ENCODE measurements around the gene GLIS1.

DNA sequence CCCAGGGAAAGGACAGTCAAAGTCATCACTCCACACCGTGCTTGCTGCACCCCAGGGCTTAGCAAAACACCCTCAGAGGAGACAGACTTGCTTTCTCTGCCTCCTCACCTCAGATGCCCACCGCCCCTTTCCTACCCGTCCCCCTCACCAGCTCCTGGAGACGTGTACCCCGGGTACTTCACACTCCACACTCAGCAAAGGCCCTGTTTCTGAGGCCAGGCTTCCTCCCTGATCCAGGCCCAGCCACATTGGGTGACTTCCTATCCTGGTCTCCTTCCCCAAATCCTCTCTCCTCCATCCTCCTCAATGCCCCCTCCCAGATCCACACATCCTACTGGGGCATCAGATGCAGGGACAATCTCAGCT lies 163.0 kb downstream of the GLIS1 start:
- TF ChIP-seq CTCF (IDR thresholded peaks at IDR 0.05): no peak
- no peak for TF ChIP-seq POLR2A (IDR thresholded peaks at IDR 0.05)

All from vagina (tissue), 2 donors.